Measurements from ENCODE around the gene SPRYD3.

GRCh38 chr12:53101266-53101665 is 22.1 kb upstream of the SPRYD3 start:
- no peak for TF ChIP-seq CTCF (IDR thresholded peaks at IDR 0.05)
- no peak for TF ChIP-seq EP300 (IDR thresholded peaks at IDR 0.05)
- no peak for TF ChIP-seq POLR2AphosphoS5 (IDR thresholded peaks at IDR 0.05)

Measured in upper lobe of left lung (tissue), 4 donors.